SH-SY5Y (cell line): Measurements from ENCODE around the gene MYL3.

Experiments used
- GATA2 ChIP-seq: IDR thresholded peaks from 2 replicates; pipeline ENCODE4 v1.6.1; 2011; ENCODE audit warnings: mild to moderate bottlenecking, low read depth, low read length
- GATA3 ChIP-seq: IDR thresholded peaks from 2 replicates; pipeline ENCODE4 v1.6.1; 2011; ENCODE audit warnings: low read depth, mild to moderate bottlenecking, low read length, moderate library complexity

MYL3 gene

GRCh38 chr3:46903341-46904302 lies 40.4 kb upstream of the MYL3 start:
- TF ChIP-seq GATA2 (no peak), GATA3 (no peak)

DNA sequence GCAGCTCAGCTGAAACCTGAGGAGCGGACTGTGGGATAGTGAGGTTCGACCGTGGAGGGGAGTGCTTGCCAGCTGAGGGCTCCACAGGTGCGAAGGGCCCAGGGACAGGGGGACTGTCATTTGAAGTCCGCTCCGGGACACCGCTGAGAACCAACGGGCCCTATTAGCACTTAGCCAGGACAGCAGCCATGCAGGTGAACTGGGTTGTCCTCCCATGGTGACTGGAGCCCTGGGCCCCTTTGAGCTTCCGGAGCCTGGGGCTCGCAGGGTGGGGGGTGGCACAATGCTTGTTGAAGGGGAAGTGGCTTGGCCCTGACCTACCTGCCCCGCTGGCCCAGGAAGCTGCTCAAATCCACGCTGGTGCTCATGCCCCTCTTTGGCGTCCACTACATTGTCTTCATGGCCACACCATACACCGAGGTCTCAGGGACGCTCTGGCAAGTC lies 39.0 kb upstream of the MYL3 start:
- TF ChIP-seq GATA3, result no peak
- no peak for TF ChIP-seq GATA2

DNA sequence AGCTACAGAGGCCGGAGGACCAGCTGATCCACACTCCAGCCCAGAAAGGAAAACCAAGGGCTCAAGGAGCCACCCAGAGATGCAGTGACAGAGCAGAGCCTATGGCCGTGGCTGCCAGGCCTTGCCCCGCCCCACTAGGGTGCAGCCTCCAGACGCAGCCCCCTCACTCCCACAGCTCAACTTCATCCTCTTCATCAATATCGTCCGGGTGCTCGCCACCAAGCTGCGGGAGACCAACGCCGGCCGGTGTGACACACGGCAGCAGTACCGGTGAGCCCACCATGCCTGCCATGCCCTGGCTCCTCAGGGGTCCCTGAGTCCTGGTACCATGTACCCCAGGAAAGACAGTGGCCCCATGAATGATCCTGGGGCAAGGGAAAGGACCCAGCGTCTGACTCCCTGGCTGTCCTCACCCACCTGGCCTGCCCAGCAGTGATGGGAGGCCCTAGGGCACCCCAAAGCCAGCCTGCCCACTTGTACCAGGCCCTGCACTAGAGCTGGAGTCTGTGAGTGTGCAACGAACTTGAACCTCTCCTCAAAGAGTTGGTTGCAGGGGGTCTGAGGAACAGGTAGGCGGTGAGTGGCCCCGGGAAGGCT lies 38.4 kb upstream of the MYL3 start:
- TF ChIP-seq GATA3, result no peak
- no peak for TF ChIP-seq GATA2

- TF ChIP-seq GATA3 (no peak), GATA2 (no peak)
Measured at GRCh38 chr3:46901061-46901460, 37.8 kb upstream of the MYL3 start.

GRCh38 chr3:46900356-46900755 lies 37.1 kb upstream of the MYL3 start:
- TF ChIP-seq GATA3, result no peak
- TF ChIP-seq GATA2, result no peak

GRCh38 chr3:46900007-46900292 lies 36.7 kb upstream of the MYL3 start:
- TF ChIP-seq GATA3, result no peak
- no peak for TF ChIP-seq GATA2

GRCh38 chr3:46899151-46900006 lies 36.1 kb upstream of the MYL3 start:
- no peak for TF ChIP-seq GATA3
- no peak for TF ChIP-seq GATA2

GRCh38 chr3:46898321-46899150 lies 35.3 kb upstream of the MYL3 start:
- no peak for TF ChIP-seq GATA3
- no peak for TF ChIP-seq GATA2

DNA sequence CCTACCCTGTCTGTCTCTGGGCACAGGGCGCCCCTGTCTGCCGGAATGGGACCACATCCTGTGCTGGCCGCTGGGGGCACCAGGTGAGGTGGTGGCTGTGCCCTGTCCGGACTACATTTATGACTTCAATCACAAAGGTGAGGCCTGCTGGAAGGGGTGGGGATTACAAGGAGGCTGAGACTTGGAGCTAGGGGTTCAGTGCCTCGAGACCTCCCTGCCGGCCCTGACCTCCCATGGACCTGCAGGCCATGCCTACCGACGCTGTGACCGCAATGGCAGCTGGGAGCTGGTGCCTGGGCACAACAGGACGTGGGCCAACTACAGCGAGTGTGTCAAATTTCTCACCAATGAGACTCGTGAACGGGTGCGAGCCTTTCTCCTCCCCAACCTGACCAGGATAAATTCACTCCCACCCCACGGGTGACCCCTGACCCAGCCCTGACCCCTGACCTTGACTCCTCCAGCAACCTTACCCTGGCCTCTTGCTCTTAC lies 34.6 kb upstream of the MYL3 start:
- TF ChIP-seq GATA3 (no peak), GATA2 (no peak)

DNA sequence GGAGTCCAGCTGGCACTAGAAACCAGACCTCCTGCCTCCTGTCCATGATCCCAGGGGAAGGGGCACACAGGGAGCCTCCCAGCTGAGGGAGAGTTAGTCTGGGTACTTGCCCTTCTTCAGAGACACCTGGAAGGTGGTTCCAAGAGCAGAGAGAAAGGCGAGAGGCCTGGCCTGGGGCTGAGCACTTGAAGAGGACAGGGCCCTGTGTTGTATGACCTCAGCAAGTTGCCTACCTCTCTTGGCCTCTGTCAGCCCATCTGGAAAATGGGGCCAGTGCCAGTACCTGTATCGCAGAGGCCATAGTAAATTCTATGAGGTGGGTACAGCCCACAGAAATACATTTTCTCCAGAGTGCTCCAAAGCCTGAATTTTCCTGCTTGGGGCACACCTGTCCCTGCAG lies 33.8 kb upstream of the MYL3 start:
- TF ChIP-seq GATA3 (no peak), GATA2 (no peak)

GRCh38 chr3:46896386-46896785 lies 33.1 kb upstream of the MYL3 start:
- TF ChIP-seq GATA3 (no peak), GATA2 (no peak)

- TF ChIP-seq GATA3, result no peak
- no peak for TF ChIP-seq GATA2
Measured at GRCh38 chr3:46895761-46896160, 32.5 kb upstream of the MYL3 start.

GRCh38 chr3:46895204-46895660 lies 32.0 kb upstream of the MYL3 start:
- no peak for TF ChIP-seq GATA2
- TF ChIP-seq GATA3, result no peak

GRCh38 chr3:46894256-46894655 lies 31.0 kb upstream of the MYL3 start:
- no peak for TF ChIP-seq GATA2
- no peak for TF ChIP-seq GATA3
